Measurements from ENCODE around the gene HJURP. TPM values are rescaled to one million over a fixed set of nuclear protein-coding genes. Genes with fewer than 3 reads are reported as not detected.
A peak's percentile ranks its signal among the peaks of the same experiment; 100 is the strongest.

Gene HJURP
- total RNA-seq, 6 donors from 2014 or later: 0.98 to 3.2 (median 1.3) TPM; not detected in 1

GRCh38 chr2:233823731-233824121 is 30.6 kb downstream of the HJURP start:
- 91 to 100% methylated on average over 1 to 8 of the region's 8 CpGs for WGBS, 2 donors
- peaks cover 0 to 3% (median 0%) of the 10 kb centered on the region in 4 donors for H3K9me3 ChIP-seq
- no peaks in the 10 kb centered on the region for H3K27me3 ChIP-seq
- no peaks in the 10 kb centered on the region for H3K36me3 ChIP-seq
- H3K4me3 ChIP-seq: no peak overlapping the region
- peak in 1 of 2 donors; percentile 16 for DNase-seq
- H3K4me1 ChIP-seq: no peaks in the 10 kb centered on the region
- H3K27ac ChIP-seq: no peak overlapping the region
- no peak for TF ChIP-seq EP300 (IDR thresholded peaks at IDR 0.05)
- no peak for TF ChIP-seq POLR2AphosphoS5 (IDR thresholded peaks at IDR 0.05)
- TF ChIP-seq POLR2A (IDR thresholded peaks at IDR 0.05): no peak
- TF ChIP-seq, protein P1, sequence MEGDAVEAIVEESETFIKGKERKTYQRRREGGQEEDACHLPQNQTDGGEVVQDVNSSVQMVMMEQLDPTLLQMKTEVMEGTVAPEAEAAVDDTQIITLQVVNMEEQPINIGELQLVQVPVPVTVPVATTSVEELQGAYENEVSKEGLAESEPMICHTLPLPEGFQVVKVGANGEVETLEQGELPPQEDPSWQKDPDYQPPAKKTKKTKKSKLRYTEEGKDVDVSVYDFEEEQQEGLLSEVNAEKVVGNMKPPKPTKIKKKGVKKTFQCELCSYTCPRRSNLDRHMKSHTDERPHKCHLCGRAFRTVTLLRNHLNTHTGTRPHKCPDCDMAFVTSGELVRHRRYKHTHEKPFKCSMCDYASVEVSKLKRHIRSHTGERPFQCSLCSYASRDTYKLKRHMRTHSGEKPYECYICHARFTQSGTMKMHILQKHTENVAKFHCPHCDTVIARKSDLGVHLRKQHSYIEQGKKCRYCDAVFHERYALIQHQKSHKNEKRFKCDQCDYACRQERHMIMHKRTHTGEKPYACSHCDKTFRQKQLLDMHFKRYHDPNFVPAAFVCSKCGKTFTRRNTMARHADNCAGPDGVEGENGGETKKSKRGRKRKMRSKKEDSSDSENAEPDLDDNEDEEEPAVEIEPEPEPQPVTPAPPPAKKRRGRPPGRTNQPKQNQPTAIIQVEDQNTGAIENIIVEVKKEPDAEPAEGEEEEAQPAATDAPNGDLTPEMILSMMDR (IDR thresholded peaks at IDR 0.05): no peak
- no peak for ATAC-seq (ENCODE audit: low FRiP score in 2 of 2)

DNA sequence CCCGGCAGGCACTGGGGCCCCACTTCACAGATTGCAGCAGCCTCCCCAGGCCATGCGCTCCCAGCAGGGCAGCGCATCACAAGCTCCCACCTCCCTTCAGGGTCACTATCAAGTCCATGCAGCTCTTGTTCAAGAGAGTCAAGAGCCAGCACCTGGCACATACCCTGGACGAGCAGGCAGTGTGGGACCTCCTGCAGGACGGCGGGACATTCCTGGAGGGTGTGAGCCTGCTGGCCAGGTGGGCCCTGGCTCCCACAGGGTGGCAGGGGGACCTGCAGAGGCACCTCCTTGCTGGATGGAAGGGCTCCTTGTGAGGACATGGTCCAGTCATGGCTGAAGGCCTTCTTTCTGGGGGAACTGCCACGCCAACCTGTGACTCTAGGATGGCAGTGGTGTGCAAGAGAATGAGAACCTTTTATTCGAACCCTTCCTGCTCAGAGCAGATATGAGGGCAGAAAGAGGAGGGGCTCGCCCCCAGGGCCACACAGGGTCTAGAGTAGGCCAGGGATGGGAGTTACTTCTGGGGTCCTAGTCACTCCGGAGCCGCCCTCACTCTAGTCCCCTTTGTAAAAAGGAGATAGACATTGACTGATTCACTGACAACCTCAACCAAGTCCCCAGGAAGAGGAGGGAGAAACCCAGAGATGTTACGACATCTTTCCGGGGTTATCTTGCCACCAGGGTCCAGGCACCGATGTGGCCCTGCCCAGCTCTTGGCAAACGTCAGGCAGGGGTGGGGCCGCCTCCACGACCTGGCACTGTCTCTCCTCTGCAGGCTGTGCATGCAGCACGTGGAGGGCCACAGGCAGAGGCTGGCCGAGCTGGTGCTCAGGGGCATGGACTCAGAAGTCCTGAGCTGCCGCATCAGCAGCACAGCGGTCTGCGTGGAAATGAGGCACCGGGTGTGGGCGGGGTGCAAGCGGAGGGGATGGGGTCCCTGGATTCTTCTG is 31.3 kb downstream of the HJURP start:
- WGBS, 2 donors: 77 to 81% methylated on average over 6 to 25 of the region's 25 CpGs
- H3K9me3 ChIP-seq: peaks cover 0 to 3% (median 0%) of the 10 kb centered on the region in 4 donors
- ATAC-seq (ENCODE audit: low FRiP score in 2 of 2): no peak

GRCh38 chr2:233822101-233822771 is 32.1 kb downstream of the HJURP start:
- 87 to 92% methylated on average over 7 to 18 of the region's 21 CpGs for WGBS, 2 donors

More for the DNA sequence above, 31.3 kb downstream of the HJURP start:
- H3K4me3 ChIP-seq: no peak overlapping the region
- peak; percentile 14 to 74 for DNase-seq
- no peaks in the 10 kb centered on the region for H3K4me1 ChIP-seq
- no peak for TF ChIP-seq EP300 (IDR thresholded peaks at IDR 0.05)
- TF ChIP-seq POLR2A (IDR thresholded peaks at IDR 0.05): no peak
- TF ChIP-seq POLR2AphosphoS5 (IDR thresholded peaks at IDR 0.05): no peak
- TF ChIP-seq, protein P1 (IDR thresholded peaks at IDR 0.05): no peak
- no peaks in the 10 kb centered on the region for H3K27me3 ChIP-seq
- H3K27ac ChIP-seq: no peak overlapping the region
- H3K36me3 ChIP-seq: no peaks in the 10 kb centered on the region

DNA sequence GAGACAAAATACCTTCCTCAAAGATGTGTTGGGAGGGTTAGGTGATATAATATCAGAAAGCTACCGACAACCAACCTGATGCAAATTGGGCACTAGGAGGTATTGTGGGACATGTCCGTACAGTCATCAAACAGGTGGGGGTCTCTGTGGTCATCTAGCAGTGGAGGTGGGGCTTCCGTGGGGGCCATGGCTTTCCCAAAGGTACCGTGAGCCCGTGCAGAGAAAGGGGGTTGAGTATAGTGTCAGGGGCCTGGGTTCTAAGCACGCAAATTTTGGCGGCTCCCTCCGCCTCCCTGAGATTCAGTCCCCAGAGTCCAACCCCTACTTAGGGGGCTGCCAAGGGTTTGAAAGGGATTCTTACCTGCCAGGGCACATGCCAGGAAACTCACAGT is 32.6 kb downstream of the HJURP start:
- no peak for ATAC-seq (ENCODE audit: low FRiP score in 2 of 2)
- no peak for DNase-seq
- Histone ChIP-seq H3K4me1 (no peaks in the 10 kb centered on the region), H3K27me3 (no peaks in the 10 kb centered on the region), H3K4me3 (no peak overlapping the region), H3K36me3 (no peaks in the 10 kb centered on the region), H3K27ac (no peak overlapping the region), H3K9me3 (peaks cover 0 to 3% (median 0%) of the 10 kb centered on the region in 4 donors)
- WGBS, 2 donors: 88 to 93% methylated on average over 5 to 8 of the region's 8 CpGs
- no peak for TF ChIP-seq POLR2AphosphoS5 (IDR thresholded peaks at IDR 0.05)
- TF ChIP-seq EP300 (IDR thresholded peaks at IDR 0.05): no peak
- TF ChIP-seq, protein P1 (IDR thresholded peaks at IDR 0.05): no peak
- no peak for TF ChIP-seq POLR2A (IDR thresholded peaks at IDR 0.05)

More at GRCh38 chr2:233822101-233822771, 32.1 kb downstream of the HJURP start:
- H3K27ac ChIP-seq: no peak overlapping the region
- ATAC-seq (ENCODE audit: low FRiP score in 2 of 2) (no peak), DNase-seq (peak; percentile 19 to 72)
- no peak for TF ChIP-seq EP300 (IDR thresholded peaks at IDR 0.05)
- no peak for TF ChIP-seq POLR2A (IDR thresholded peaks at IDR 0.05)
- TF ChIP-seq POLR2AphosphoS5 (IDR thresholded peaks at IDR 0.05): no peak
- TF ChIP-seq, protein P1 (IDR thresholded peaks at IDR 0.05): no peak
- no peaks in the 10 kb centered on the region for H3K36me3 ChIP-seq
- no peaks in the 10 kb centered on the region for H3K27me3 ChIP-seq
- no peaks in the 10 kb centered on the region for H3K4me1 ChIP-seq
- no peak overlapping the region for H3K4me3 ChIP-seq
- peaks cover 0 to 3% (median 0%) of the 10 kb centered on the region in 4 donors for H3K9me3 ChIP-seq

Measured in upper lobe of left lung (tissue), 6 donors.